ENCODE data around the gene TBC1D22A.

TBC1D22A gene

DNA sequence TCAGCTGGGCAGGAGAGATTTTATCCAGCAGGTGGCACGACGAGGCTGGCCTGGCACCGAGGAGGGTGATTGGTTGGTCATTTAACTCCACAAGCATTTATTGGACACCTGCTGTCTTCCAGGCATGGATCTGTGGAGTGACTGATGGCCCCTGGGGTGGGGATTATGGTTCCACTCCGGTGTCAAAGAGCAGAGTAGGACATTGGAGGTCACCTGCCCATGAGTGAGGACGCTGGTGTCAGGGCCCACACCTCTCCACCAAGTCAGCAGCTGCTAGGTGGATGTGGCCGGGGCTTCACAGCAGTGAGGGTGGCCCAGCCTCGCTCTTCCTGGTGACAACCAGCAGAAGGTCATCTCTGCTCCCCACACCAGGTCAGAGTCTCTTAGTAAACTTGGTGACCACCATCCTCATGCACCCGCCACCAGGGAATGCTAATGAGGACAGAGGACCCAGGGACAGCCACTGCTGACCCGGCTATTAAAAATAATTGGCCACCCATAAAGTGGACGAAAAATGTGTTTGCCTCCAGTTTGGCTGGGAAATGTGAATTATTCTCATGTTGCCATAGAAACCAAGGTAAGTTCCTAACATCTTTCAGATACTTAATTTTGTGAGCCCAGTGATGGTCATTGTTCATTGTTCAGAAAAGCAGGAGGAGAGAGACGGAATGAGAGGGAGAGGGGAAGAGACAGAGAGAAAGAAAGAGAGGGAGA lies 428.7 kb downstream of the TBC1D22A start:
- no peak for DNase-seq (ENCODE audit: low spot score)

DNA sequence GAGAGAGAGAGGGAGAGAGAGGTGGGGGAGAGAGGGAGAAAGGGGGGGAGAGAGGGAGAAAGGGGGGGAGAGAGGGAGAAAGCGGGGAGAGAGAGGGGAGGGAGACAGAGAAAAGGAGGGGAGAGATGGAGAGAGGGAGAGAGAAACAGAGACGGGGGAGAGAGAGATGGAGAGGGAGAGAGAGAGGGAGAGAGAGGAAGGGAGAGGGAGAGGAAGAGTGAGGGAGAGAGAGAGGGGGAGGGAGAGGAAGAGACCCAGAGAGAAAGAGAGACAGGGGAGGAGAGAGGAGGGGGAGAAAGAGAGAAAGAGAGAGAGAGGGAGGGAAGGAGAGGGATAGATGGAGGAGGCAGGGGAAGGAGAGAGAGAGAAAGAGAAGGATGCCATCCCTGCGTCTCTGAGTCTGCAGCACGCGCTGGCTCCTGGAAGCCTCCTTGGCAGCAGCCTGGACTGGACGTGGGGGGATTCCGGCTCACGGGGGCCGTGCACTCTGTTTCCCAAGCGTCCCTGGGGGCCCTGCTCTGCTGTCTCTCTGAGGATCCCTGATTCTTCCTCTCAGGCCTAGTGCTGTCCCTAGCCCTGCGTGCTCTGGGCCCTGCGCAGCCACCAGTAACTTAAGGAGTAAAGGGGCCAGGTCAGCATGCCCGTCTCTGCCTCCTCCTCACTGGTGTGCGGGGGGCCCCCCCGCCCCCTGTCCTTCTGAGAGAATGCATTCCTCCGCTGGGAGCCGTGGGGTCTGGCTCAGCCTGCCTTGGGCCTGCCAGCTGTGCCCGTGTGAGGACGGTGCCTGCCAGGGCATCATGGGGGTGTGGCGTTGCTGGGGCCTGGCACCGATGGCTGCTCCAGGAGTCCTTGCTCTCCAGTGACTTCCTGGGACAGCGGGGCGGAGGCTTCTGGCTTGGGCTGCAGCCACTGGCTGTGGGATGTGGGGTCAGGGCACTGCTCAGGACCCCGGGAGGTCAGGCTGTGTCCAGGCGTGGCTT lies 429.5 kb downstream of the TBC1D22A start:
- no peak for DNase-seq (ENCODE audit: low spot score)

DNA sequence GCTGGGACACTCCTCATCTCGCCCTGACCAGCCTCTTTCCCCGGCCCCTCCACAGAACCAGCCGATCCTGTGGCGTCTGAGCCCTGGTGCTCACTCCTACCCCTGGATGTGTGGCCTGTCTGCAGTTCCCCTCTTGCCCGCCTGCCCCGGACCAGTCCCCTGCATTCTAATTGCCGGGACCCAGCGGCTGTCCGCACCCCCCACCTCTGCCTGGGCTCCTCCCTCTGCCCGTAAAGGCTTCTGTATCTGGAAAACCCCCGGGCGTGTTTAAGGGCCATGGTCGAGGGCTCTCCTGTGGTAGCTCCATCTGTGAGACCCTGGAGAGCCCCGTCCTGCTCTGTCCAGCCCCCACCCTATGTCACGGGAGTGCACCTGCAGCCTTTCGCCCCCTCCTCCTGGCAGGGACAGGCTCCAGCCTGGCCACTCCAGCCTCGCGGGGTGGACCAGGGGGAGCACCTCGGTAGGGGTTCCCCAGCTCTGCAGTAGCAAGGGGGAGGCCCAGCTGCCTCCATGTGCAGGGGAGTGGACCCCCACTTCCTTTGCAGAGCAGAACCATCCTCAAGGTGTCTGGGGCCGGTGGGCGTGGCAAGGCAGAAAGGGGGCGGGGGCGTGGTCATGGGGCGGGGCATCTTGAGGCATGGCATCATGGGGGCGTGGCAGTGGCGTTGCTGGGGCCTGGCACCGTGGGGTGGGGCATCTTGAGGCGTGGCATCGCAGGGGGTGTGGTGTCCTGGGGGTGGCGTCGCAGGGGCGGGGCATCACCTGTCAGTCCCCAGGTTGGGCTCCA lies 430.4 kb downstream of the TBC1D22A start:
- DNase-seq (ENCODE audit: low spot score) = peak; percentile 75

DNA sequence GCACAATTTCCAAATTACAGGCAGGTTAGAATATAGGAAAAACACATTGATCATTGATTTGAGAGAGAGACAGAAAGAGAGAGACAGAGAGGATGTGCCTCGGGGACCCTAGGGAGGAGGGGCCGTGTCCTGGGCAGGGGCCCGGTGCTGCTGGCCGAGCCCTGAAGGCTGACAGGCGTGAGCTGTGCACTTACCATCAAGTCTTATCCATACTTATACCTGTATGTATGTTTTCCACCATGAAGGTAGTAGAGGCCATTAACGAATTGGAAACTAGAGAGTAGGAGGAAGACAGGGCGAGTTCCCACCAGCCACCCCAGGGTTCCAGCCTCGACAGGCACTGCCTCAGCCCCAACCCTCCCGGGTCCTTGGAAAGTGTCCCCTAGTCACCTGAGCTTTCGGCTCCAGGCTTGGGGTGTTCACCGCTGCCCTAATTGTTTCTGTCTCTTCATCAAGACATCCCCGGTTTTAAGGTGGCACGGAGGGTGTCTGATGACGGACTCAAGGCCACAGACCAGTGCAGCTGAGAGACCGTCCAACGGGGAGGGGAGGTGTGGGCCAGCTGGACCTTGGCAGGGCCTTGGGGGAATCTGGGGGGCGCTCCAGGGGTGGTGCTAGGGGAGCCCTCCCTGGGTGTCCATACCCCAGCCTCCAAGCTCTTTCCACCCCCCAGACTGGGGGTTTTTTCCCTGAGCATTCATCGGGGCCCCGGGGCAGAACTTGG lies 431.3 kb downstream of the TBC1D22A start:
- DNase-seq (ENCODE audit: low spot score) = no peak

DNA sequence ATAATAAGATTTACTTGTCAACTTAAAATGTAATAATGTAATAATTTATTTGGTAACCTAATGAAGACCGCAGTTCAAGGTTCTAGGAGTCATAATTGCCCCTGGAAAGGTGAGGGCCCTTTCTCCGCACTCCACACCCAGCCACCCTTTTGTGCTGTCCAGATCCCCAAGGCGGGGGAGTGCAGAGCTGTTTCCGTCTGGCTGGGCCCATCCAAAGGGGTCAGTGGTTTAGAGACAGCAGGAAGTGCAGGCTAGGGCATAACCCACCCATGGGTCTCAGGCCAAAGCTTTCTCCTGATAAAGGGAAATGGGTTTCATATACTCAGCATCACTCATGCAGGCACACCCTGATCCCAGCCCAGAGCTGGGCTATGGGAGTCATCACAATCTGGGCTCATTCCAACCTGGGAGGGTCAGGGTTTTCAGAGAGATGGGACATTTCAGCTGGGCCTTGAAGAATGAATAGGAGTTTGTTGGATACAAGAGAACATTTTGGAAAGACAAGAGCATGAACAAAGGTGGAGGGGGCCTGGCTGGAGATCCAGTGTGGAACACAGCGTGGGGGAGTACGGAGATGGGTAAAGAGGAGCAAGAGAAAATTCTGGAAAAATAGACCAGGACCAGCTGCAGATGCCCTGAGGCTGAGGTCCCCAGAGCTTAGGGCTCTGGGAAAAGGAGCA lies 432.2 kb downstream of the TBC1D22A start:
- DNase-seq (ENCODE audit: low spot score) = no peak

DNA sequence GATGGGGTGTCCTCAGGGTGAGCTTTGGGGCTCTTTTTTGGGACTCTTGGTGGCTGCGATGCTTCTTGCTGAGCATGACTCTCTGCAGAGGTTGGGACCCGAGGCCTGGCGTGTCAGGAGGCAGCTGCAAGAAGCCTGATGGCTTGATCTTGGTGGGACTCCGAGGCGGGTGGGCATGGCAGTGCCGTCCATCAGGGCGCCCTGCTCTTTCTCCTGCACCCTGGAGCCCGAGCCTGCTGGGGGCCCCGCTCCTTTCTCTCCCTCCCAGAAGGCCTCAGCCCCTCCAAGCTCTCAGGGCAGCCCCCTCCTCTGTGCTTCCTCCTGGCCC lies 432.7 kb downstream of the TBC1D22A start:
- no peak for DNase-seq (ENCODE audit: low spot score)

DNA sequence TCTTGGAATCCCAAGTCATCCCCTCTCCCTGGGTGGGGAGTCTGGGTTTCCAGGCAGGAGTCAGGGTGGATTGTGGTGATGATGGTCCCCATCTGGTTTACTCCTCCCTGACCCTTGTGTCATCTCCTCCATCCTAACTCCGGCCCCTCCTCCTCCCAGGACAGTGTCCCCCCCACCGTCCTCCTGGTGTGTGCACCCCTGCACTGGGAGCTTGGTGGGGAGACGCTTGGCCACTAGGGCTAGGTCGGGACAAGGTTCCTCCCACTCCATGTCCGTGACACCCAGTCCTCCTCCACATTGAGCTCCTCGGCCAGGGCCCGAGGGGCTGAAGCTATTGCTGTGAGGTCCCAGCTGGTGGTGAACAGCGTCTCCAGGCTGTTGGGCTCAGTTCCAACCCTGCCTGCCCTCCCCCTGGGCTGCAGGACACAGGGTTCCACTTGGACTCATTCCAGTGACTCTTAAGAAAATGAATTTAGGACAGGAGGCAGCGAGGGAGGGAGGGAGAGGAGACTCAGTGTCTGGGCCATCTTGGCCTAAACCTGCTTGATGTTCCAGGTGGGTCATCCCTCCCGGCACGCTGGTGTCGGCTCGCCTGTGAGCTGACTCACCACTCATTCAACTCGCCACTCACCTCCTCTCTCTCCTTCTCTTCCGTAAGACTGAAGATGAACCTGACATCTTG lies 433.2 kb downstream of the TBC1D22A start:
- no peak for DNase-seq (ENCODE audit: low spot score)

DNA sequence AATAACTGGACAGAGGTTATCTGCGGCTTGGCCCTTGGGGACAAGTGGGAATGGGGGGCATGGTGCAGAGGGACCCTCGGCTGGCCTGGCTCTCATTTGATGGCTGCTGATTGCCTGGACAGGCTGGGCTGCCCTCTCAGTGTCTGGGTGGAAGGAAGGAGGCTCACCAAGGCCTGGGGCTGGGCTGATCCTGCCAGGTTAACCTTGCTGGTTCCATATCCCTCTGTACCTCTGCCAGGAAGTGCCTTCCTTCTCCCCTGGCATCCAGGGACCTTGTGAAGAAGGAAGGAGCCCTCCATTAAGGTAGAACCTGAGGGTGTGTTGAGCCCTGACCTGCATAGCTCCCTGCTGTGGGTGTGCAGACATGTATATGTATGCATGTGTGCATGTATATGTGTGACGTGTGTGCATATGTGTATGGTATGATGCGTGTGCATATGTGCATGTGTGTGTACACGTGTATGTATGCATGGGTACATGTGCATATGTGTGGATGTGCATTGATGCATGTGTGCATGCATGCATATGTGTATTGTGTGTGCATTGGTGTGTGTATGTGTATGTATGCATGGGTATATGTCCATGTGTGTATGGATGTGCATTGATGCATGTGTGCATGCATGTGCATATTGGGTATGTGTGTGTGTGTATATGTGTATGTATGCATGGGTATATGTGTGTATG lies 433.9 kb downstream of the TBC1D22A start:
- no peak for DNase-seq (ENCODE audit: low spot score)

DNA sequence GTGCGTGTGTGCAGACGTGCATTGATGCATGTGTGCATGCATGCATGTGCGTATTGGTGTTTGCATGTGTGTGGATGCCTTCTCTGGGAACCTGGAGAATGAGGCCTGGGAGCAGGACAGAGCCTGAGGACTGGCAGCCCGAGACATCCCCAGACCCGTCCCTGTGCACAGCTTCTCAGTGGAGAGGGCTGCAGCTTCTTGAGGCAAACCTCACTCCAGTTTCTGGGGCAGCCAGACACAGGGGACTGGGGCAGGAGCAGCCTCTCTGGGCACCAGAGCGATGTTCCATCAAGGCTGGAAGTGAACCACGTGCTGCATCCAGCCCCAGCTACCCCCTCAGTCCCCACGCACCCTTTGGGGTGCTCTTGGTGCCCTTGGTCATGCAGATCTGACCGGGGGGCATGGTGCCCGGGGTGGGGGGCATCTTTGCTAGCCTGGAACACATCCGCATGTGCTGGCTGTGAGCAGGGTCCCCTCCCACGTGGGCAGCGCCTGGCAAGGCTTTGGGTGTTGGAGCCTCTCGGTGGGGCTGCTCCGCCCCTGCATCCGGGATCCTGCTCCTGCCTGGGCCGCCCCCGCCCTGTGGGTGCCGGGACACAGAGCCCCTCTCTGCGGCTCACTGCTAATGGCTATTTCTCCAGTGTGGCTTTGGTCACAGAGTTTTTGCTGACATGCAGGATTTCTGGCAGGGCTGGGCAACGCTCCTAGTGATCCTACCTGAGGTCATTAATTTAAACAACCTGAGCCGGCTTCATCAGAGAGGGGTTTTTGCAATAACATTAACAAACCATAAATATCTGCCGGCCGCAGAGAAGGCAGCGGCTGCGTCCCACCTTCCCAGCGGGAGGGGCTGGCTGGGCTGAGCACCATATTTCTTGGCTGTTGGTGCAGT lies 434.7 kb downstream of the TBC1D22A start:
- peak; percentile 60 for DNase-seq (ENCODE audit: low spot score)

DNA sequence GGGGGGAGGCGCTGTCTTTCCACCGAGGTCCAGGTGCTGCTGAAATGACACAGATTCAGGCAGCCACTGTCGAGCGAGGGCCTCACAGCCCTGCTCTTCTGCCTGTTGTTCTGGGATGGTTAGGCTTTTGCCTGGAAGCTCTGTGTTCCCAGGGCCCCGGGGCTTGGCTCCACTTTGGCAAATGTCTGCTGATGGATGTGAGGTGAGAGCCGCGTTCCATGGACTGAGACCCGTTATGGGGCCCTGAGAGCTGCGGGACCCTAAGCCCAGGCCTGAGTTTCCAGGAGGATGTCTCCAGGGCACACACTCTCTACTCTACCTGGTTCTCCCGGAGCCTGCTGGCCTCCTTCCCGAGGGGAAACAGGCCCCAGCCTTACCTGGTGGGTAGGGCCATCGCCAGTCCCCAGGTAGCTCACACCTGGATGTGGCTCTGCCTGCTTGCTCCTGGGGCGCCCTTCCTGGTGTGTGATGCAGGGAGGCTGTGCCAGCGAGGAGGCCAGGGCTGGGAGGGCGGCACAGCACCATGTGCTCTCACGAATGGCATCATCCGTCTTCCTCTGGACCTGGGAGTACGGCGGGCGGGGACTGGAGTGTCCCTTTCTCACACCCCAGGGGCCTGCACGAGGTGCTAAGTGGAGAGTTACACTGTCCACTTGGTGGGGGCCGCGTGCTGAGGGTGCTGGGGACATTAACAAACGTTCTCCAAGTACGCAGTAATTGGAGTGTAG lies 435.5 kb downstream of the TBC1D22A start:
- DNase-seq (ENCODE audit: low spot score) = no peak

DNA sequence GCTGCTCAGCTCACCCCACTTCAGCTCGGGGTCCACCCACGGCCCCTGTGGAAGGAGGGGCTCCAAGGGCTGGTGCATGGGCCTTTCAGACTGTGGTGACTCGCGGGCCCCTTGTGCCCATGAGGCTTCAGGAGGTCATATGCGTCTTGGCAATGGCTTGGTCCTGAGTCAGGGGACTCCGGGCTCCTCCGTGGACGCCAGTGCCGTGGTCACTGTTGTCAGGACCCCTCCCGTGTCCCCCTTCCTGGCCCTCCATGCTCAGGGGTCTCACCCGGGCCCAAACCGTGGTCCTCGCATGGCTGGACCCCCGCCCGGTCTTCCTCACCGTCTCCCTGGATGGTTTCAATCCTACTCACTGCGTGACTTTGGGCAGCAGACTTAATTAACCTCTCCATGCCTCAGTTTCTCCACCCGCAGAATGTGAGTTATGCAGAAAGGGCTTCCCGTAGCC lies 436.4 kb downstream of the TBC1D22A start:
- no peak for DNase-seq (ENCODE audit: low spot score)

DNA sequence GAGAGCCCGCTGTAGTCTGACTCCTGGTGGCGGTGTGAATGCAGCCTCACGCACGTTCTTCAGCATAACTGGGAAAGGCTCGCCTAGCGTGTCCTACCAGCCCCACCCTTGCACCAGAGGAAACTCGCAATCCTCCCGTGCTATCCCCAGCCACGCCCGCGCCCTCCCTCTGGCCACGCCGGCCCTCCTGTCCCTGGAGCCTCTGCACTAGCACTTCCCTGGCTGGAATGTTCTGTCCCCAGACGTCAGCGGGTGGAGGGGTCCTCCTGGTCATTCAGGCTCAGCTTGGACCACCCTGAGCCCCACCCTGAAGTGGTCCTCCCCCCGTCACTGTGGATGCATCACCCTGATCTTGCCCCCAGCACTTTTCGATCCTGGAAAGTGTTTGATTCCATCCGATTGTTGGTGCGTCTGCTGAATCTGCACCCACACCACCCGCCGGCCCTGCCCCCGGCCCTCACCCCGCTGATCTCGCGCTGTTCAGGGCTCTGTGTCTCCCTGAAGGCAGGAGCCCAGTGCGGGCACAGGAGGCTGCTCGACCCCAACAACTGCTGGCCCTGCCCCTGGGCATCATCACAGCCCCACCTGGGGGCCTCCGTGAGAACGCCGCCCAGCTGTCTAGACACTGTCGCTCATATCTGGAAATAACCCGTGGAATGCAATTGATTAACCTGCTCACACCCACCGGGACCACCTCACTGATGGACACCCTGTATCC lies 437.0 kb downstream of the TBC1D22A start:
- peak; percentile 30 for DNase-seq (ENCODE audit: low spot score)

DNA sequence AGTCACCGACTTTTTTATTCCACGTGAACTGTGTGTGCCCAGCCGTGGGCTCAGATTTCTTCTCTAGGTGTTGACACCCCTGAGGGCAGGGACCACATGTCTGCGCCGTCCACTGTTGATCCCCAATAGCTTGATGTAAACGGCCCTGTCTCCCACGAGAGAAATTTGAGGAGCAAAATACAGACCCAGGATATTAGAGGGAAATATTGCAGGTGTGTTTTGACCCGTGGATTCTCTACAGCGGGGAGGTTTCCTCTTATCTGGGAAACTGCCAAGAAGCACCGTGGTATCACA lies 437.5 kb downstream of the TBC1D22A start:
- DNase-seq (ENCODE audit: low spot score) = no peak

DNA sequence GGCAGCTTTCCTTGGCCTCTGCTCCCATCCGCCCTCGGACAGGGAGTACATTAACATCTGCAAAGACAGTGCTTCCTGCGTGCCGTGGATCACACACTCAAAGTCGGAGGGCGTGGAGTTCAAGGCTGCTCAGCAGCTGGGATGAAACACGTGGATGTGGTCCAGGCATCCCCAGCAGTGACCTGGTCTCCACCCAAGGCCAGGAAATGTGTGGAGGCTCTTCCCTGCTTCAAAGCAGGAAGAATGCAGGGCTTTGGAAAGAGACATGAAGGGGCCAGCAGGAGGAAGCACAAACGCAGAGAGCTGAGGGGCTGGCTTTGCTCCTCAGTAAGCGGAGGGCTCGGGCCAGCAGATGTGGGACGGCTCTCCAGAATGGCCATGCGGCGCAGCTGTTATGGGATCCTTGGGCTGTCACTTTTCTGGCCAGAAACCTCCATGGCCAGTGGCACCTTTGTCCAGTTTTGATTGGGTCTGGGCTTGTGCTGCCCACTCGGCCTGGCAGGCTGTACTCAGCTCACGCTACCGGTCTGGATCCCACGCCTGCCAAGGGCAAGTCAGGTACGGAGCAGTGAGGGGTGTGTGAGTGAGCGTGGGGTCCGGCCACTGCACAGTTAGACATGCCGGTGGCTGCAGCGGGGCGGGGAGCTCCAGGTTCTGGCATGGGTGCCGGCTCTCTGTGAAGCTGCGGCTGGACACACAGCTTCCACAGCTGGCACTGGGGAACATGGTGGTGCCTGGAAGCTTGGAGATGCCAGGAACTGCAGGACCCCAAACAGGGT lies 438.0 kb downstream of the TBC1D22A start:
- no peak for DNase-seq (ENCODE audit: low spot score)

DNA sequence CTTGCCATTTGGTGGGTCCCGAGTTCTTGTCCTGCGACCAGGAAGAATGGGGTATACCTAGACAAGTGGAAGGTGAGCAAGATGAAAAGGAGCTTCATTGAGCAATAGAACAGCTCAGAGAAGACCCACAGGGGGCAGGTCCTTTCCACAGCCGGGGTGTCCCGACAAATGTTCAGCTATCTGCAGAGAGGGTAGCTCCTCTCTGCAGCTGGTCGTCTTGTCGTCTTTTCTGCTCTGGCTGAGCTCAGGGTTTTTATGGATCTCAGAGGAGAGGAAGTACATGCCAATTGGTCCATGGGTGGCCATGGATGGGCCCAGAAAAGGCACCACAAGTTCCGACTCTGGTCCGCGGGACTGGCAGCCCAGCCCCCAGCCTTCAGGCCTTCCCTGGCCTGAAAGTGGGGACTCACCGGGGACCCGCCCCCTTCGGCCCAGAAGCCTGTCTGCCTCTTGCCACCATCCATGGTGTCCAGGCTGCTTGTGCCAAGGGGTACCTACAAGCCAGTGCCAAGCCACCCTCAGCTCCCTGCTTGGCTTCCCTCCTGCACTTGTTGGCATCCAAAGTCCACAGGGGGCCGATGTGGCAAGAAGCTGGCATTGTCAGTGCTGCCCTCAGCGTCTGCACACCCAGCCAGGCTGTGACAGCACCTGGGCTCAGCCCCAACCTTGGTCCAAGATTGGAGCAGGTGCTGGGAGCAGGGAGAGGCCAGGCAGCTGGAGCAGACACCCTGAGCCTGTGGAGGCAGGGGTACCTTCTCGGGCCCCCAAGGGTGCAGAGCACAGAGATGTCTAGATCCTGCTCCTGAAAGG lies 438.9 kb downstream of the TBC1D22A start:
- no peak for DNase-seq (ENCODE audit: low spot score)
